HEK293 (cell line): ENCODE data around the gene SCN10A.
A peak's percentile ranks its signal among the peaks of the same experiment; 100 is the strongest.

Source experiments
- CTCF ChIA-PET: fragments of 350-600 bp; formaldehyde crosslinking; extraction: SDS; loops from one replicate; lab custom pipeline; 2021; ENCODE audit warnings: antibody characterized with exemption; lab: Yijun Ruan, JAX
- POLR2A ChIA-PET: fragments of 300-600 bp; formaldehyde crosslinking; extraction: SDS; loops from one replicate; lab custom pipeline; 2020; ENCODE audit warnings: antibody characterized with exemption, inconsistent platforms; lab: Yijun Ruan, JAX
- H3K27ac ChIP-seq: fragments of 200-500 bp; sonication (Bioruptor generic); 2 replicates; pipeline ENCODE4 v1.5.1; 2014; ENCODE audit warnings: low read depth, low read length, control low read depth, inconsistent platforms; ENCODE audit errors: extremely low read depth
- H3K36me3 ChIP-seq, 2 experiments: fragments of 200-500 bp in 1 of 2; sonication (Bioruptor generic) in 1 of 2; 1 replicate in 1 of 2; 2 replicates in 1 of 2; pipeline ENCODE4 v1.5.1; 2014 to 2017; ENCODE audit warnings: inconsistent platforms in 2 of 2, low read length in 2 of 2; ENCODE audit not compliant: control insufficient read depth in 2 of 2, insufficient read depth in 1 of 2
- H3K4me1 ChIP-seq: fragments of 200-500 bp; sonication (Bioruptor generic); 2 replicates; pipeline ENCODE4 v1.5.1; 2014; ENCODE audit warnings: mild to moderate bottlenecking, low read length, inconsistent platforms; ENCODE audit not compliant: control insufficient read depth, insufficient read depth
- H3K4me3 ChIP-seq: 2 replicates; pipeline ENCODE4 v1.5.1; 2011; ENCODE audit warnings: low read depth, mild to moderate bottlenecking, control low read depth, low read length, moderate library complexity
- H3K9me3 ChIP-seq: fragments of 200-500 bp; sonication (Bioruptor generic); 2 replicates; pipeline ENCODE4 v1.5.1; 2014; ENCODE audit warnings: low read depth, low read length, inconsistent platforms; ENCODE audit not compliant: control insufficient read depth, insufficient read depth
- BCL11A ChIP-seq: fragments of 450-650 bp; formaldehyde crosslinking; IDR thresholded peaks from 2 replicates; pipeline ENCODE4 v1.5.1; 2016; ENCODE audit warnings: low read depth, missing biosample characterization, missing genetic modification characterization
- CTCF ChIP-seq: fragments of 450-650 bp; formaldehyde crosslinking; IDR thresholded peaks from 2 replicates; pipeline ENCODE4 v1.5.1; 2016; ENCODE audit warnings: missing biosample characterization, missing genetic modification characterization
- ELK4 ChIP-seq: IDR thresholded peaks from 2 replicates; pipeline ENCODE4 v1.6.1; 2011; ENCODE audit warnings: mild to moderate bottlenecking, low read depth, low read length, borderline replicate concordance
- HIC1 ChIP-seq: fragments of 450-650 bp; formaldehyde crosslinking; IDR thresholded peaks from 2 replicates; pipeline ENCODE4 v1.5.1; 2016; ENCODE audit warnings: missing biosample characterization, missing genetic modification characterization
- IKZF3 ChIP-seq: fragments of 450-650 bp; IDR thresholded peaks from 2 replicates; pipeline ENCODE4 v1.5.0; 2018; ENCODE audit warnings: missing biosample characterization, mild to moderate bottlenecking, missing genetic modification characterization, moderate library complexity
- KLF10 ChIP-seq: fragments of 450-650 bp; IDR thresholded peaks from 2 replicates; pipeline ENCODE4 v1.5.1; 2018; ENCODE audit warnings: missing biosample characterization, mild to moderate bottlenecking, missing genetic modification characterization
- OVOL3 ChIP-seq: fragments of 450-650 bp; formaldehyde crosslinking; IDR thresholded peaks from 2 replicates; pipeline ENCODE4 v1.5.1; 2016; ENCODE audit warnings: missing biosample characterization, missing genetic modification characterization
- PBX3 ChIP-seq: sonication (generic); formaldehyde crosslinking; IDR thresholded peaks from 2 replicates; pipeline ENCODE4 v1.8.1; 2022; ENCODE audit warnings: mild to moderate bottlenecking, moderate library complexity, missing genetic modification reagents
- REPIN1 ChIP-seq: fragments of 450-650 bp; formaldehyde crosslinking; IDR thresholded peaks from 2 replicates; pipeline ENCODE4 v1.5.1; 2017; ENCODE audit warnings: missing biosample characterization, missing genetic modification characterization, low read depth
- SALL2 ChIP-seq: fragments of 450-650 bp; formaldehyde crosslinking; IDR thresholded peaks from 2 replicates; pipeline ENCODE4 v1.5.0; 2017; ENCODE audit warnings: missing biosample characterization, mild to moderate bottlenecking, missing genetic modification characterization, borderline replicate concordance
- ZBTB10 ChIP-seq: fragments of 450-650 bp; formaldehyde crosslinking; IDR thresholded peaks from 2 replicates; pipeline ENCODE4 v1.5.1; 2016; ENCODE audit warnings: missing biosample characterization, missing genetic modification characterization
- ZBTB17 ChIP-seq: fragments of 450-650 bp; formaldehyde crosslinking; IDR thresholded peaks from 2 replicates; pipeline ENCODE4 v1.5.1; 2016; ENCODE audit warnings: missing biosample characterization, missing genetic modification characterization
- ZEB2 ChIP-seq: fragments of 450-650 bp; formaldehyde crosslinking; IDR thresholded peaks from 2 replicates; pipeline ENCODE4 v1.5.1; 2016; ENCODE audit warnings: missing biosample characterization, missing genetic modification characterization
- ZFHX2 ChIP-seq: fragments of 450-650 bp; formaldehyde crosslinking; conservative IDR thresholded peaks from 2 replicates; pipeline ENCODE4 v1.5.1; 2016; ENCODE audit warnings: missing biosample characterization, missing genetic modification characterization
- ZNF175 ChIP-seq: fragments of 450-650 bp; formaldehyde crosslinking; IDR thresholded peaks from 2 replicates; pipeline ENCODE4 v1.5.1; 2016; ENCODE audit warnings: missing biosample characterization, missing genetic modification characterization
- ZNF24 ChIP-seq: fragments of 450-650 bp; formaldehyde crosslinking; IDR thresholded peaks from 2 replicates; pipeline ENCODE4 v1.5.1; 2016; ENCODE audit warnings: missing biosample characterization, missing genetic modification characterization
- ZNF280D ChIP-seq: fragments of 450-650 bp; formaldehyde crosslinking; IDR thresholded peaks from 2 replicates; pipeline ENCODE4 v1.5.1; 2016; ENCODE audit warnings: missing biosample characterization, missing genetic modification characterization
- ZNF350 ChIP-seq: fragments of 450-650 bp; formaldehyde crosslinking; IDR thresholded peaks from 2 replicates; pipeline ENCODE4 v1.5.0; 2017; ENCODE audit warnings: missing biosample characterization, mild to moderate bottlenecking, missing genetic modification characterization
- ZNF37A ChIP-seq: fragments of 450-650 bp; IDR thresholded peaks from 2 replicates; pipeline ENCODE4 v1.5.1; 2018; ENCODE audit warnings: missing biosample characterization, missing genetic modification characterization
- ZNF416 ChIP-seq: fragments of 450-650 bp; formaldehyde crosslinking; IDR thresholded peaks from 2 replicates; pipeline ENCODE4 v1.5.1; 2016; ENCODE audit warnings: missing biosample characterization, missing genetic modification characterization
- ZNF501 ChIP-seq: fragments of 450-650 bp; formaldehyde crosslinking; IDR thresholded peaks from 2 replicates; pipeline ENCODE4 v1.5.1; 2016; ENCODE audit warnings: missing biosample characterization, missing genetic modification characterization
- ZNF521 ChIP-seq: fragments of 450-650 bp; formaldehyde crosslinking; IDR thresholded peaks from 2 replicates; pipeline ENCODE4 v1.5.1; 2017; ENCODE audit warnings: missing biosample characterization, mild to moderate bottlenecking, missing genetic modification characterization
- ZNF580 ChIP-seq: fragments of 450-650 bp; formaldehyde crosslinking; IDR thresholded peaks from 2 replicates; pipeline ENCODE4 v1.5.1; 2016; ENCODE audit warnings: missing biosample characterization, missing genetic modification characterization
- ZNF707 ChIP-seq: fragments of 450-650 bp; formaldehyde crosslinking; IDR thresholded peaks from 2 replicates; pipeline ENCODE4 v1.5.1; 2016; ENCODE audit warnings: missing biosample characterization, missing genetic modification characterization
- ZNF792 ChIP-seq: fragments of 450-650 bp; formaldehyde crosslinking; IDR thresholded peaks from 2 replicates; pipeline ENCODE4 v1.5.1; 2016; ENCODE audit warnings: missing biosample characterization, missing genetic modification characterization

The SCN10A gene

GRCh38 chr3:38652934-38653333, 163.1 kb downstream of the SCN10A start (continued):
- TF ChIP-seq HIC1 (tag by site-specific recombination) (no peak), ZNF501 (no peak), SALL2 (no peak), ZNF24 (tag by site-specific recombination) (no peak)

GRCh38 chr3:38651153-38651789, 164.7 kb downstream of the SCN10A start:
- Histone ChIP-seq H3K9me3 (no peaks in the 10 kb centered on the region), H3K36me3 (no peaks in the 10 kb centered on the region), H3K27ac (no peak overlapping the region), H3K4me1 (no peaks in the 10 kb centered on the region), H3K4me3 (no peak overlapping the region)
- ChIA-PET POLR2A (no interaction called here), CTCF (interaction anchor here (0.5 to 3.6 kb wide), 16 partner anchors 11 to 583 kb away, joined by 3 to 46 read pairs (median 4); partner anchors contain the start of gene EXOG)
- TF ChIP-seq ZEB2 (tag by site-specific recombination) (no peak), ZNF707 (tag by site-specific recombination) (no peak), IKZF3 (tag by site-specific recombination) (no peak), CTCF (peak; percentile 70), ZNF175 (tag by site-specific recombination) (no peak), ZNF350 (no peak), REPIN1 (tag by site-specific recombination) (no peak), ELK4 (no peak), ZNF37A (no peak), ZNF280D (no peak), ZNF580 (no peak), ZBTB17 (tag by site-specific recombination) (no peak), KLF10 (tag by site-specific recombination) (no peak), BCL11A (tag by site-specific recombination) (no peak), ZNF416 (tag by site-specific recombination) (no peak), ZNF521 (tag by site-specific recombination) (no peak), ZFHX2 (tag by site-specific recombination) (peak; percentile 35; the same call in 1 of the 2 replicates), ZBTB10 (tag by site-specific recombination) (0 out of 2 replicates have a peak, but pooled peaks have one; percentile 32), ZNF792 (no peak), PBX3 (CRISPR knock-in tag) (no peak), OVOL3 (no peak)
